SIG-M5 treated with dmso at 0.1 percent for 504 hours (cell line): ENCODE results near the gene FUT2.

Source experiments
- DNase-seq: peaks from one replicate; lab custom pipeline; 2025; ENCODE audit not compliant: unreplicated experiment; lab: John Stamatoyannopoulos, UW

The FUT2 gene

GRCh38 chr19:48749571-48750198, 53.9 kb downstream of the FUT2 start:
- no peak for DNase-seq

- no peak for DNase-seq
These were observed 54.6 kb downstream of the FUT2 start for GRCh38 chr19:48750351-48750750.

- DNase-seq: peak; percentile 22
These were observed 55.2 kb downstream of the FUT2 start for GRCh38 chr19:48750771-48751504.

GRCh38 chr19:48751845-48752495, 56.2 kb downstream of the FUT2 start:
- DNase-seq: no peak

GRCh38 chr19:48752496-48753365, 57.0 kb downstream of the FUT2 start, which contains the start of gene FUT1:
Gene FUT1 (minus strand): TSS chr19:48752641. CDS start chr19:48751281, 1,360 bp downstream.
- DNase-seq: peak; percentile 63

DNA sequence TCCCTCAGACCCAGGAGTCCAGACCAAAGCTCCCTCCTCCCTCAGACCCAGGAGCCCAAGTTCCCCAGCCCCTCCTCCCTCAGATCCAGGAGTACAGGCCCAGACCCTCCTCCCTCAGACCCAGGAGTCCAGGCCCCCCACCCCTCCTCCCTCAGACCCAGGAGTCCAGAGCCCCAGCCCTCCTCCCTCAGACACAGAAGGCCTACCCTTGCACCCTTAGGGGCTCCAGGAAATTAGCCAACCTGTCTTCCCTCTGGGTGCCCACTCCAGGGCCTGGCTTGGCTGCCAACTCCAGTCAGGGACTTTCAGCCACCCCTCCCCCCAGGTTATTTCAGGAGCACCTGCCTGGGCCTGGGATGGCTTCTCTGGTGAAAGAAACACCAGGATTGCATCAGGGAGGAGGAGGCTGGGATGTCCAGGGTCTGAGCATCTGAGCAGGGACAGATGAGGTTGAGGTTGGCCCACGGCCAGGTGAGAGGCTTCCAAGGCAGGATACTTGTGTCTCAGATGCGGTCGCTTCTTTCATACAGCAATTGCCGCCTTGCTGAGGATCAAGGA, 59.4 kb downstream of the FUT2 start, which contains the start of gene FGF21:
Gene FGF21 (plus strand): TSS at position 441 of the 558 bp plus-strand sequence. CDS start 713 bp downstream, outside the sequence.
- DNase-seq: no peak
